ENCODE results near the gene MIGA2. TPM values are rescaled to one million over a fixed set of nuclear protein-coding genes. Genes with fewer than 3 reads are reported as not detected.
"Not testable (repeated sequence)": the region's sequence is repeated elsewhere in the genome, so short reads cannot be mapped to it uniquely, and the experiment has no call there.

MIGA2 gene
- total RNA-seq, 1 donor from 2014 or later: 21.6 TPM

DNA sequence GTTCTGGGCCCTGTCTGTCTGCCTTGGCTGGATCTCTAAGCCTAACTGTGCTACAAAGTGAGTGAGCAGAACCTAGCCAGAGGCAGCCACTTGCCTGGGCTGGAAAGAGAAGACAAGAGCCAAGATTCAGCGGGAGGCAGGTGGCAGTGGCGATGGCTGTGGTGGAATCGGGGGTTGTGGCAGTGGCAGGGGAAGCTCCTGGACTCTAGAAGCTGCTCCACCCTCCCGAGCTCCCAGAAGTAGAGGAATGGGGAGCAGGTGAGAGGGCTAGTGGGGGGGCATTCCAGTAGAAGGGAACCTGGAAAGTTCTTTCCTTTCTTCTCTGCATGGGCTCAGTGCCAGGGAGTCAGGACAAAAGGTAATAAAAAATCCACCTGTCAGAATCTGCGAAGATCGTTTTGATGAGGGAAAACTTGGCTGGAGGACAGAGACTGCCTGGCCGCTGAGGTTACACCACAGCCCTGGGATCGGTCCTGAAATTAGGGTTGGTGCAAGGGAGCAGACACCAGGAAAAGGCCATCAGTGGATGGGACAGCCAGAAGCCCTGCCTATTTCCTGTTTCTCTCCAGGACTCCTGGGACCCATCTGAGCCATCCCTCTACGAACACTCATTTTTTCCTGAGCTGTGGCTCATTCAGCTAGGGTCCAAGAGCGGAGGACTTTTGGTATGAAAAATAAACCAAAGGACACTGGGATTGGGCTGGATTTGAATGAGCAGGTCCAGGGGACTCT, 72.5 kb downstream of the MIGA2 start:
- no peak for DNase-seq (ENCODE audit: low read depth)
- TF ChIP-seq, protein P1, sequence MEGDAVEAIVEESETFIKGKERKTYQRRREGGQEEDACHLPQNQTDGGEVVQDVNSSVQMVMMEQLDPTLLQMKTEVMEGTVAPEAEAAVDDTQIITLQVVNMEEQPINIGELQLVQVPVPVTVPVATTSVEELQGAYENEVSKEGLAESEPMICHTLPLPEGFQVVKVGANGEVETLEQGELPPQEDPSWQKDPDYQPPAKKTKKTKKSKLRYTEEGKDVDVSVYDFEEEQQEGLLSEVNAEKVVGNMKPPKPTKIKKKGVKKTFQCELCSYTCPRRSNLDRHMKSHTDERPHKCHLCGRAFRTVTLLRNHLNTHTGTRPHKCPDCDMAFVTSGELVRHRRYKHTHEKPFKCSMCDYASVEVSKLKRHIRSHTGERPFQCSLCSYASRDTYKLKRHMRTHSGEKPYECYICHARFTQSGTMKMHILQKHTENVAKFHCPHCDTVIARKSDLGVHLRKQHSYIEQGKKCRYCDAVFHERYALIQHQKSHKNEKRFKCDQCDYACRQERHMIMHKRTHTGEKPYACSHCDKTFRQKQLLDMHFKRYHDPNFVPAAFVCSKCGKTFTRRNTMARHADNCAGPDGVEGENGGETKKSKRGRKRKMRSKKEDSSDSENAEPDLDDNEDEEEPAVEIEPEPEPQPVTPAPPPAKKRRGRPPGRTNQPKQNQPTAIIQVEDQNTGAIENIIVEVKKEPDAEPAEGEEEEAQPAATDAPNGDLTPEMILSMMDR (IDR thresholded peaks at IDR 0.05; ENCODE audit: insufficient read depth, low read length, poor library complexity, severe bottlenecking): no peak
- no peak overlapping the region for H3K4me3 ChIP-seq (ENCODE audit: low read depth, low read length)

DNA sequence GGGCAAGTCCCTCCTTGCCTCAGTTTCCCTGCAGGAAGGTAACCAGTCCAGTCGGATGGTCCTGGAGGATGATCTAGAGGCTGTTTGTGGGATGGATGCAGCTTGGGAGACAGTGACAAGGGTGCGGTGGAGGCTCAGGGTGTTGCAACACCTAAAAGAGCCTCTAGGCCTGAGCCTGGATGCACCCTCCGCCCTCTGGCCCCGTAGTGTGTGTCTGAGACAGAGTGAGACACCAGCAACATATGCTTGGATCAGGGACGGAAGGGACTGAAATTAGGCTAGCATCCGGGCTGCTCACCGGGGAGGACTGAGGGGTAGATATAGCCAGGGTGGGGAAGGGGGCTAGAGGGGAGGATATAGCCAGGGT, 73.1 kb downstream of the MIGA2 start:
- no peaks in the 10 kb centered on the region for H3K27me3 ChIP-seq (ENCODE audit: control insufficient read depth, insufficient read depth, low read length)
- H3K4me3 ChIP-seq (ENCODE audit: low read depth, low read length): peak overlapping the region; percentile 85
- H3K36me3 ChIP-seq (ENCODE audit: control insufficient read depth, insufficient read depth, low read length): peaks cover 1% of the 10 kb centered on the region
- TF ChIP-seq, protein P1 (IDR thresholded peaks at IDR 0.05; ENCODE audit: insufficient read depth, low read length, poor library complexity, severe bottlenecking): no peak
- no peak for DNase-seq (ENCODE audit: low read depth)

More for the DNA sequence above, 72.5 kb downstream of the MIGA2 start:
- peaks cover 1% of the 10 kb centered on the region for H3K36me3 ChIP-seq (ENCODE audit: control insufficient read depth, insufficient read depth, low read length)
- no peaks in the 10 kb centered on the region for H3K27me3 ChIP-seq (ENCODE audit: control insufficient read depth, insufficient read depth, low read length)

DNA sequence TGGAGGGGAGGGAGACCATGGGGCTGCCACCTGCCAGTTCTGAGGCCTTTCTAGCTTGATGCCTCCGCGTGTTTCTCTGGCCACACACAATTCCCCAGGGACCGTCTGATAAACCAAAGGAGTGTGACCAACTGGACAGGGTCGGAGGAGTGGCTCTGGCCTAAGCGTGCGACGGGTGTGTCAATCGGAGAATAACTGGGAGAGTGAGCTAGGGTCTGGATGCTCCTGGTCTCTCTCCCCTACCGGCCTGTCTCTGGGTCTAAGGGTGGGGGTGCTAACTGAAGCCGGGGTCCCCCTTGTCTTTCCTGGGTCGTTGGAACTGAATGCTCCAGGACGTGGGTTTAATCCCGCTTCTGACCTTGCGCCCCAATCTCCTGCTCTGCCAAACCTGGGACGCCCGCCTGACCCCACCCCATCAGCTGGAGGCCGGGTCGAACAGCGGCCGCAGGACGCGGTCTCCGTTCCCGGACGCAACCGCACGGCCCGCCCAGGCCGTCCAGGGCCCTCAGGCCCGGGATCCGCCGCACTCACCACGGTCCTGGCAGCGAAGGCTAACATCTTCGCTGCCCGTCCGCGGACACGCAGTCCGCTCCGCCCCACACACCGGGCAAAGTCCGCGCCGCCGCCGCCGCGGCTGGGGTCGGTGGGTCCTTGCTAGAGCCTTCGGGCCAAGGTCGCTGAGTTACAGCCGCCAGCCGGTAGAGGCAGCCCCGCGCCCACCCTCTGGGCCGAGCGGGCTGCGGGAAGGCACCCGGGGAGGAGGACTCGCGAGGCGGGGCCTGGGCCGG, 73.7 kb downstream of the MIGA2 start:
- no peak for DNase-seq (ENCODE audit: low read depth)
- peaks cover 1% of the 10 kb centered on the region for H3K36me3 ChIP-seq (ENCODE audit: control insufficient read depth, insufficient read depth, low read length)

DNA sequence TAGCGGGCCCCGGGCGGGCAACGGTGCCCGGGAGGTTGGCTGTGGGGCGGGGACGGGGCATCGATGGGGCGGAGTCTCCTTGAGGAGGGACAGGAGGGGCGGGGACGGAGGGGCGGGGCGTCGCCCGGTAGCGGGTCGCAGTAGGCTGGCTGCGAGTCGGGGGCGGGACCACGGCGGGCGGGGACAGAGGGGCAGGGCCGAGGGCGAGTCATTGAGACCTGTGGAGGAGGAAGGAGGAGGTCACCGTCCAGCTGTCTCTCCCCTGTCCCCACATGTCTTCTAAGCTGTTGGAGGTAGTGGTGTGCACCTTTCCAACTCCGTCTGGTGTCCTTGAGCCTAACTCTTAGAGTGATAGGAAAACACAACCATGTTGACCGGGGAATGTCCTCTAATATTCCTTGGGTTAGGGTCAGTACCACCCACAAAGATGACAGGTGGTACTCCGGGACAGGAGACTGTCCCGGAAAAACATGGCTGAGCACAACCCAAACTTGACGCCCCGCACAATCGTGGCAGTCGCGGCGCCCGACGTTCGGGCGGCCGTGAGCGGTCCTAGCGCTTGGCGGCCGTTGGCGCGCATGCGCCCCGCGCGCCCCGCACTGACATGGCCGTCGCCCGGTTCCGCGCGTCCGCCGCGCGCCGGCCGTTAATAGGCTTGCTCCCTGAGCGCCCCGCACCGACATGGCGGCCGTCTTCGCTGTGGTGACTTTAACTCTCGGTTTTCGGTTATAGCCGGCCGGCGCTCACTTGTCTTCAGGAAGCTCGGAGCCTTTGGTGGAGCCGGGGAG, 74.5 kb downstream of the MIGA2 start, which contains the start of the genes CRAT and PTPA:
CRAT (minus strand) TSS at position 54 of the 788 bp plus-strand sequence. CDS start 284 bp downstream, outside the sequence.
PTPA (plus strand) TSS at position 676 of the 788 bp plus-strand sequence. CDS start 186 bp downstream, outside the sequence.
- TF ChIP-seq, protein P1 (IDR thresholded peaks at IDR 0.05; ENCODE audit: insufficient read depth, low read length, poor library complexity, severe bottlenecking): no peak
- H3K4me3 ChIP-seq (ENCODE audit: low read depth, low read length): peak within 1 kb of the TSS; percentile 90
- DNase-seq (ENCODE audit: low read depth): peak; percentile 63
- peaks cover 1% of the 10 kb centered on the region for H3K36me3 ChIP-seq (ENCODE audit: control insufficient read depth, insufficient read depth, low read length)
- no peaks in the 10 kb centered on the region for H3K27me3 ChIP-seq (ENCODE audit: control insufficient read depth, insufficient read depth, low read length)

More for the DNA sequence above, 73.7 kb downstream of the MIGA2 start:
- TF ChIP-seq, protein P1 (IDR thresholded peaks at IDR 0.05; ENCODE audit: insufficient read depth, low read length, poor library complexity, severe bottlenecking): no peak
- Histone ChIP-seq H3K27me3 (ENCODE audit: control insufficient read depth, insufficient read depth, low read length) (no peaks in the 10 kb centered on the region), H3K4me3 (ENCODE audit: low read depth, low read length) (peak overlapping the region; percentile 85)

DNA sequence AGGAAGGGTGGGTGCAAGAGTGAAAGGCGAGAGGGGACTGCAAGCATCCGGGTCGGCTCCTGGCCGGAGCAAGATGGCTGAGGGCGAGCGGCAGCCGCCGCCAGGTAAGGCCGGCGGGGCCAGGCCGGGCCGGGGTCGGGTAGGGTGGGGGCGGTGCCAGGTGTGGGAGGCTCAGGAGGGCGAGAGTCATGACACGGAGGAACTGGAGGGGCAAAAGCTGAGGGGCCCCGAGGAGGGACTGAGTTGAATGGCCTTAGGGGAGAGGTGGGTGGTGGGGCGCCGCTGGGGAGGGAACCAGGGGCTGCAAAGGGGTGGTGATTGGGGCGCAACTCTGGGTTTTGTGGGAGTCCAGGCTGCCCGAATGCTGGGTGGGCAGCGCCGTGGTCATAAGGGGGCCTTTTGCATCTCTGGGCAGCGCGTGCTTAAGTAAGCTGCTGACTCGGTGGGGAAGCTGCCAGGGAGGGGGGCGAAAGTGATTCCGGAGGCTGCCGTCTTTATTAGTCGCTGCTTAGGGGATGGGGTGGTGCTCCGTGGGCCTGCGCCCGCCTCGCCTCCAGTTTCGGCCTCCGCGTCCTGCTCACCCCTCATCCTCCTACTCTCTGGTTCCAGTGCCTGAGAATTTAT, 75.2 kb downstream of the MIGA2 start:
- H3K36me3 ChIP-seq (ENCODE audit: control insufficient read depth, insufficient read depth, low read length): no peaks in the 10 kb centered on the region
- TF ChIP-seq, protein P1 (IDR thresholded peaks at IDR 0.05; ENCODE audit: insufficient read depth, low read length, poor library complexity, severe bottlenecking): no peak
- DNase-seq (ENCODE audit: low read depth): no peak

DNA sequence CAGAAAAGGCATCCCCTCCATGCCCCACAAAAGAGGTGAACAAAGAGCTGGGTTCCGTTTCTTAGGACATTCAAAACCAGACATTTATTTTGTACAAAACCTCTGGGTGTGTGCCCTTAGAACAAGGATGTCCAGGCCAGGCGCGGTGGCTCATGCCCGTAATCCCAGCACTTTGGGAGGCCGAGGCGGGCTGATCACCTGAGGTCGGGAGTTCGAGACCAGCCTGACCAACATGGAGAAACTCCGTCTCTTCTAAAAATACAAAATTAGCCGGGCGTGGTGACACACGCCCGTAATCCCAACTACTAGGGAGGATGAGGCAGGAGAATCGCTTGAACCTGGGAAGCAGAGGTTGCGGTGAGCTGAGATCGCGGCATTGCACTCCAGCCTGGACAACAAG, 76.1 kb downstream of the MIGA2 start:
- peak overlapping the region; percentile 90 for H3K4me3 ChIP-seq (ENCODE audit: low read depth, low read length)
- DNase-seq (ENCODE audit: low read depth); H3K27me3 ChIP-seq (ENCODE audit: control insufficient read depth, insufficient read depth, low read length); H3K36me3 ChIP-seq (ENCODE audit: control insufficient read depth, insufficient read depth, low read length): not testable (repeated sequence)

More for the DNA sequence above, 75.2 kb downstream of the MIGA2 start:
- H3K27me3 ChIP-seq (ENCODE audit: control insufficient read depth, insufficient read depth, low read length): no peaks in the 10 kb centered on the region
- H3K4me3 ChIP-seq (ENCODE audit: low read depth, low read length): peak overlapping the region; percentile 90
